Transverse colon (tissue), 4 donors: Measurements from ENCODE around the gene FLT4. TPM values are rescaled to one million over a fixed set of nuclear protein-coding genes. Genes with fewer than 3 reads are reported as not detected.

Experiments used
- DNase-seq: peaks from one replicate; pipeline ENCODE4 v3.0.0-alpha.2; 2019
- H3K27ac ChIP-seq, 4 donors: fragments of 200-600 bp; sonication (generic); 2 replicates each; pipeline ENCODE4 v1.5.1; 2016 to 2018; ENCODE audit warnings: inconsistent platforms in 4 of 4
- H3K27me3 ChIP-seq: fragments of 200-600 bp; sonication (generic); 2 replicates; pipeline ENCODE4 v1.5.1; 2017; ENCODE audit warnings: inconsistent platforms
- H3K36me3 ChIP-seq, 4 donors: fragments of 200-600 bp; sonication (generic); 2 replicates each; pipeline ENCODE4 v1.5.1; 2017 to 2019; ENCODE audit warnings: inconsistent platforms in 4 of 4
- H3K4me1 ChIP-seq, 4 donors: fragments of 200-600 bp; sonication (generic); 2 replicates each; pipeline ENCODE4 v1.5.1; 2017 to 2020; ENCODE audit warnings: inconsistent platforms in 4 of 4
- H3K4me3 ChIP-seq, 4 donors: fragments of 200-600 bp; sonication (generic); 1 replicate in 1 of 4; 2 replicates in 3 of 4; pipeline versions ENCODE4 v1.5.1 to v1.6.1; 2017 to 2019; ENCODE audit warnings: inconsistent platforms in 4 of 4
- H3K9me3 ChIP-seq, 2 donors: fragments of 200-600 bp; sonication (generic); 2 replicates each; pipeline ENCODE4 v1.5.1; 2017 to 2019; ENCODE audit warnings: inconsistent platforms in 2 of 2
- CTCF ChIP-seq, 5 experiments: fragments of 200-600 bp in 3 of 5; fragments of 450-650 bp in 2 of 5; sonication (generic) in 3 of 5; IDR thresholded peaks; 1 replicate in 2 of 5; 2 replicates in 3 of 5; pipeline ENCODE4 v1.5.1; 2016 to 2017; ENCODE audit warnings: antibody characterized with exemption in 5 of 5, inconsistent platforms in 3 of 5, mild to moderate bottlenecking in 2 of 5, moderate library complexity in 1 of 5
- EP300 ChIP-seq: sonication (generic); formaldehyde crosslinking; IDR thresholded peaks from one replicate; pipeline ENCODE4 v1.6.1; 2017; ENCODE audit warnings: antibody characterized with exemption, low read depth
- POLR2A ChIP-seq: fragments of 450-650 bp; IDR thresholded peaks from one replicate; pipeline ENCODE4 v1.6.1; 2016; ENCODE audit warnings: antibody characterized with exemption, mild to moderate bottlenecking, moderate library complexity
- POLR2AphosphoS5 ChIP-seq, 3 donors: sonication (generic); formaldehyde crosslinking; IDR thresholded peaks; one replicate each; pipeline ENCODE4 v1.6.1; 2016; ENCODE audit warnings: antibody characterized with exemption in 3 of 3
- WGBS, 2 donors: methylation state at CpG; one replicate each; pipeline ENCODE4 v1.1.5; 2018; ENCODE audit warnings: low coverage in 1 of 2; 5-methylcytosine and 5-hydroxymethylcytosine counted together
- in situ Hi-C, 4 donors: fragments of 200-750 bp; cut with MboI; loops; one replicate each; pipeline versions ENCODE4 v1.15.0 to v1.15.1; 2017; ENCODE audit warnings: low sequenced_read_pairs in 3 of 4, low pct_ligation_motif_present in 1 of 4, low pct_unique_long_range_greater_than_20kb in 1 of 4
- intact Hi-C: fragments of 100-400 bp; cut with DNase I; formaldehyde crosslinking; loops from one replicate; pipeline ENCODE4 v1.15.1; 2023; ENCODE audit warnings: low total_unique reads
- total RNA-seq, 4 donors: library from RNA; depleted of rRNA; stranded (reverse); fragments of >200 nt; gene quantifications; one replicate each; pipeline ENCODE4 v1.1.0, GENCODE V29; 2016

Gene FLT4
- total RNA-seq, 4 donors from 2014 or later: 1.8 to 16.1 (median 4.0) TPM

GRCh38 chr5:180592176-180592575 is 57.2 kb downstream of the FLT4 start:
- H3K27ac ChIP-seq: no peak overlapping the region
- no peaks in the 10 kb centered on the region for H3K9me3 ChIP-seq
- DNase-seq: no peak
- H3K36me3 ChIP-seq: no peaks in the 10 kb centered on the region
- TF ChIP-seq POLR2AphosphoS5 (IDR thresholded peaks at IDR 0.05) (no peak), CTCF (IDR thresholded peaks at IDR 0.05) (no peak), EP300 (no peak), POLR2A (no peak)
- H3K4me1 ChIP-seq: peaks cover 0 to 13% (median 5%) of the 10 kb centered on the region in 4 donors
- H3K27me3 ChIP-seq: peaks cover 55% of the 10 kb centered on the region
- in situ Hi-C loops (no loop called here), intact Hi-C loops (no loop called here)
- no peak overlapping the region for H3K4me3 ChIP-seq
- WGBS, 2 donors: 60 to 75% methylated on average over 1 to 10 of the region's 10 CpGs

GRCh38 chr5:180591311-180591887 is 58.0 kb downstream of the FLT4 start, which contains the start of gene SCGB3A1:
Gene SCGB3A1 (minus strand): TSS chr5:180591499. CDS start chr5:180591462, 37 bp downstream.
- TF ChIP-seq EP300: no peak
- no peak for TF ChIP-seq POLR2AphosphoS5 (IDR thresholded peaks at IDR 0.05)
- no peak for TF ChIP-seq POLR2A
- TF ChIP-seq CTCF (IDR thresholded peaks at IDR 0.05): no peak
- Histone ChIP-seq H3K4me1 (peaks cover 0 to 13% (median 5%) of the 10 kb centered on the region in 4 donors), H3K4me3 (peak within 1 kb of the TSS in 2 of 4 donors; percentile 2 to 25), H3K27ac (no peak within 1 kb of the TSS), H3K36me3 (no peaks in the 10 kb centered on the region), H3K27me3 (peaks cover 55% of the 10 kb centered on the region), H3K9me3 (no peaks in the 10 kb centered on the region)
- WGBS, 2 donors: 10% methylated on average over 20 of the region's 60 CpGs; no CpG with 5 or more reads in 1 of the 2 donors
- in situ Hi-C loops (no loop called here), intact Hi-C loops (no loop called here)
- DNase-seq: no peak

GRCh38 chr5:180590543-180591310 is 58.7 kb downstream of the FLT4 start:
- 7% methylated on average over 24 of the region's 63 CpGs; no CpG with 5 or more reads in 1 of the 2 donors for WGBS, 2 donors
- Histone ChIP-seq H3K36me3 (no peaks in the 10 kb centered on the region), H3K9me3 (no peaks in the 10 kb centered on the region), H3K4me1 (peaks cover 0 to 13% (median 5%) of the 10 kb centered on the region in 4 donors), H3K27me3 (peaks cover 55% of the 10 kb centered on the region), H3K27ac (no peak overlapping the region), H3K4me3 (peak overlapping the region in 2 of 4 donors; percentile 2 to 25)
- intact Hi-C loops: no loop called here
- no peak for TF ChIP-seq EP300
- no peak for TF ChIP-seq POLR2AphosphoS5 (IDR thresholded peaks at IDR 0.05)
- no peak for TF ChIP-seq CTCF (IDR thresholded peaks at IDR 0.05)
- no peak for TF ChIP-seq POLR2A
- in situ Hi-C loops: no loop called here
- no peak for DNase-seq

GRCh38 chr5:180589771-180590542 is 59.4 kb downstream of the FLT4 start:
- H3K27me3 ChIP-seq: peaks cover 55% of the 10 kb centered on the region
- no peaks in the 10 kb centered on the region for H3K36me3 ChIP-seq
- H3K4me3 ChIP-seq: no peak overlapping the region
- WGBS, 2 donors: 11% methylated on average over 23 of the region's 44 CpGs; no CpG with 5 or more reads in 1 of the 2 donors
- DNase-seq: no peak
- in situ Hi-C loops (no loop called here), intact Hi-C loops (no loop called here)
- peaks cover 0 to 13% (median 5%) of the 10 kb centered on the region in 4 donors for H3K4me1 ChIP-seq
- no peak overlapping the region for H3K27ac ChIP-seq
- no peaks in the 10 kb centered on the region for H3K9me3 ChIP-seq
- TF ChIP-seq POLR2A: no peak
- no peak for TF ChIP-seq CTCF (IDR thresholded peaks at IDR 0.05)
- TF ChIP-seq EP300: no peak
- no peak for TF ChIP-seq POLR2AphosphoS5 (IDR thresholded peaks at IDR 0.05)
